NCI-H146 treated with DMSO at 0.1 percent for 48 hours (cell line): ENCODE results near the gene ANO3.

ENCODE experiments used
- DNase-seq: peaks from one replicate; lab custom pipeline; 2025; ENCODE audit not compliant: unreplicated experiment; lab: John Stamatoyannopoulos, UW

Gene ANO3

DNA sequence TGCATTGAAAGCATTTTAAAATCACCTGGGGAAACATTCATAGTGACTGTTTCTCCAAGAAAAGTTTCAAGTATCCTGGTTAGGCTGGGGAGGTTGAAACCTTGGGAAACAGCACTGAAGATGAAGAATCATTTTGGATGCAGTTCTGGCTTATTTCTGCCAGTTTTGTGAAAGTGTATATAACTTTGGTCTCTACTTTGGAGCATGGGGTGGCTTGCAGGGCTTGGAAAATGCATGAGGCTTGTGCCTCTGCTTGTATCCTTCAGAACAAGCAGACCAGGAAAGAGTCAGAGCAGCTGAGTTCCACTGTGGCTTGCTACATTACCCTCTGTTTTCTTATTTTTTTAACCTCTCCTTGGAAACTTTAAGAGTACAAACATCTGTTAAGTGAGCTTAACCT is 370.5 kb downstream of the ANO3 start:
- no peak for DNase-seq

GRCh38 chr11:26703411-26704191 is 371.7 kb downstream of the ANO3 start:
- no peak for DNase-seq

DNA sequence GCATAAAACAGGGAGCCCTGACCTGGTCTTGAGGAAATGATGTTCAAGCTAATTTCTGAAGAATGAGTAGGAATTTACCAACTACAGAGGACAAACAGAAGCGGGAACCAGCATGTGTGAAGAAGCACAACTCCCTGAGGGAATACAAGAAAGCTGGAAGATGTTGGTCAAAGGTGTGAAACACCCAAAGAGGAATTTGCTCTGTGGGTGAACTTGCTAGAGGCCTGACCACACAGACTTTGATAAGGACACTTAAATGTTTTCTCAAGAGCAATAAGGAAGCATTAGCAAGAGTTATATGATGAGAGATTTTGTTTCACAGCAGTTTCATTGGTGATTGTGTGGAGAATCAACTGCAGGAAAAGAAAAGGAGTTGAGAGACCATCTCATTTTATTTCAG is 372.3 kb downstream of the ANO3 start:
- no peak for DNase-seq

GRCh38 chr11:26706181-26706580 is 374.3 kb downstream of the ANO3 start:
- no peak for DNase-seq

DNA sequence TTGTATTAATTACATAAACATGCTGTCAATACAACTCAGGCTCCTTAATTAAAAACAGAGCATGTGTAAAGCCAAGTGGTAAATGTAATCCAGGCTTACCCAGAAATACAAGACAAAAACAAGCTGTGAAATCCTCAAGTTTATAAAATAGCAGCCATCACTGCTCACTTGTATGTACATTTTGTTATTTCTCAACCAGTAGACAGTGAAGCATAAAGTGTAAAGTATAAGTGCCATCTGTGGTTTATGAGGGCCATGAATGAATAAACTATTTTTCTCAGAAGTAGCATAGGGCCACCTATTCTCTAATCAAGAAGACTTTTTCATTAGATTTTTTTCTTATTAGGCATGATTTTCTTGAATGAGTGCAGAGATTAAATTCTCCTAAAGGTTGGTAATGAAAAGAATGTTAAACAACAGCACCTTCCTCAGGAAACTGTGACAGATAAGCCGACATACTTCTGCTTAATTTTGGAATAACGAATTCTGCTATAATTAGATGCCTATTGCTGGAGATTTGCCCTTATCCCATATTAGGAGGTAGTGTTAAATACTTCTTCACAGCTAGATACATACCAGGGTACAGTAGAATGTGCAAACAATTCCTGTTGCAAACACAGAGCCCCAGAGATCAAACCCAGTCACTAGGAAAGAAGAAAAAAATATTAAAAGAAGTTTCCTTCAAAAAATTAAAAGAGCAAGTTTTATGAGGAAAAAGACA is 377.0 kb downstream of the ANO3 start:
- peak; percentile 9 for DNase-seq

DNA sequence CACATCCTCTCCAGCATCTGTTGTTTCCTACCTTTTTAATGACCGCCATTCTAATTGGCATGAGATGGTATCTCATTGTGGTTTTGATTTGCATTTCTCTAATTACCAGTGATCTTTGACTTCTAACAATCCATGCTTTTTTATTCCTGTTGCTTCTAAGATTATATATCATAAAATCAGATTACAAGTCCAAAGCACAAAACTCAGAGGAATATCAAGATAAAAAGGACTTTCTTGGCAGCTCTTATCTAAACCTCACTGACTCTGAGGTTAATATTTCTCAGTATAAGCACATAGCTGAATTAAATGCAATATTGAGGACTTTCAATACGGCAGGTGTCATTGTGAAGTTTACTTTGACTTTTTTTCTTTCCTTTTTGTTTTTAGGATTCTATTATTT is 378.6 kb downstream of the ANO3 start:
- no peak for DNase-seq

DNA sequence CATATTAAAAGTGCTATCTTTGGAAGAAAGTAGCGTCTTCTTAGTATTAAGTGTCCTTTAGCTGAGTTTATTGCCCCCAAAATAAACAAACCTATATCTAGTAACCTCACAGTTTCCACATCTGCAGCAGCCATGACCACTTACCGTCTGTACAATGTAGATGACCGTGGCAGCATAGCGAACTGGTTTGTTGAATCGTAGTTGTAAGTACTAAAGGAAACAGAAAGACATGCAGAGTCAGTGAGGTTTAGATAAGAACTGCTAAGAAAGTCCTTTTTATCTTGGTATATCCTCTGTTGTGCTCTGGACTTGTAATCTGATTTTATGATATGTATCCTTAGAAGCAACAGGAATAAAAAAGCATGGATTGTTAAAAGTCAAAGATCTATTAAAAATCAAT is 380.6 kb downstream of the ANO3 start:
- no peak for DNase-seq
